Right cardiac atrium (tissue), 5 donors: Measurements from ENCODE around the gene ATP5PB. TPM values are rescaled to one million over a fixed set of nuclear protein-coding genes. Genes with fewer than 3 reads are reported as not detected.

ENCODE experiments used
- ATAC-seq, 2 donors: fragments of 200-7000 bp; cut with Tn5 transposase; one replicate each; pipeline versions ENCODE4 v1.8.0 to v1.9.1; 2020; ENCODE audit warnings: moderate library complexity in 2 of 2, mild to moderate bottlenecking in 1 of 2
- DNase-seq, 3 donors: peaks; one replicate each; pipeline ENCODE4 v3.0.0-alpha.2; 2020
- H3K27ac ChIP-seq: one replicate; pipeline ENCODE4 v1.5.1; 2013; ENCODE audit warnings: mild to moderate bottlenecking, low read length, control low read depth, moderate library complexity
- H3K27me3 ChIP-seq: one replicate; pipeline ENCODE4 v1.6.1; 2013; ENCODE audit not compliant: control insufficient read depth, insufficient read depth
- H3K4me1 ChIP-seq: one replicate; pipeline ENCODE4 v1.6.1; 2013; ENCODE audit warnings: low read length; ENCODE audit not compliant: control insufficient read depth, insufficient read depth
- H3K4me3 ChIP-seq: one replicate; pipeline ENCODE4 v1.5.1; 2013; ENCODE audit warnings: low read length, control low read depth
- H3K9me3 ChIP-seq: one replicate; pipeline ENCODE4 v1.6.1; 2013; ENCODE audit warnings: low read length; ENCODE audit not compliant: control insufficient read depth
- WGBS: extraction: QIAGEN DNeasy Blood & Tissue Kit; methylation state at CpG from one replicate; pipeline ENCODE4 v1.1.7; 2013; 5-methylcytosine and 5-hydroxymethylcytosine counted together
- intact Hi-C, 4 donors: fragments of 100-400 bp; cut with DNase I; formaldehyde crosslinking; loops; one replicate each; pipeline versions ENCODE4 v1.11.0 to v1.14.0; 2022 to 2023
- polyA plus RNA-seq: library from polyadenylated mRNA; stranded (reverse); fragments of 200-250 nt; gene quantifications from one replicate; pipeline ENCODE4 v1.2.3, GENCODE V29; 2013
- total RNA-seq, 4 donors: library from RNA; stranded (reverse); fragmentation: NEBNext Ultra II Directional; extraction: Animal tissue kit (Norgen Biotek cat#: 25700); gene quantifications; one replicate each; pipeline ENCODE4 v1.2.1, GENCODE V29; 2021
- donor health status: healthy with polysubstance abuse.
- donor health status: DM: no; HTN: yes; CAD: no.
- donor health status: DM: no; HTN: no; CAD: no.
- donor health status: DM: no; HTN: yes; CAD: no; lungs with severe emphysema.
- donor health status: DM: yes; HTN: yes; CAD: no.

The ATP5PB gene
- total and polyA plus RNA-seq, 5 donors: 433 to 918 (median 494) TPM

DNA sequence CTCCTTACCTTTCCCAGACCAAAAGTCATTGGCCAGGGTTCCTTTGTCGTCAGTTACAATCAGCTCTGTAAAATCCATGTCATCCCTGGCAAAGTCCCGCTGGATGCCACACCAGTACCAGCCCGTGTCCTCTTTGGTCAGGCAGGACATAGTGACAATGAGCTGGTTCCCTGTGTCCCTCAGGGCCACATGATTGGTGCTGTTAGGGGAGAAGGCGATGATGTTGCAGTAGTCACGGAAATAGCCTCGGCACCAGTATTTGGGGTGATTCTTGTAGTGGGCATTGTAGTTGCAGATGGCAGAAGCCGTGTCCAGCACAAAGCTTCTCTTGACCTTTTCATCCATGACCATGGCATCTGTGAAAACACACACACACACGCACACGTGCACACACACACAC, 39.4 kb downstream of the ATP5PB start:
- no peak overlapping the region for H3K4me3 ChIP-seq
- no peak for ATAC-seq

GRCh38 chr1:111489604-111490003, 40.3 kb downstream of the ATP5PB start:
- no peak overlapping the region for H3K4me3 ChIP-seq
- H3K27ac ChIP-seq: peak overlapping the region; percentile 34
- no peaks in the 10 kb centered on the region for H3K9me3 ChIP-seq
- intact Hi-C loops: loop anchor here (5.0 to 10.0 kb wide), 3 partner anchors 265 to 278 kb away; partner anchors contain the start of gene DDX20 (in 1 of the 4)
- H3K27me3 ChIP-seq: no peaks in the 10 kb centered on the region
- H3K4me1 ChIP-seq: no peaks in the 10 kb centered on the region
- 74% methylated on average over 4 of the region's 4 CpGs for WGBS
- DNase-seq: peak in 1 of 3 donors; percentile 37
- ATAC-seq: peak; percentile 82

More for the DNA sequence above, 39.4 kb downstream of the ATP5PB start:
- DNase-seq: no peak
- 94% methylated on average over 9 of the region's 9 CpGs for WGBS
- Histone ChIP-seq H3K9me3 (no peaks in the 10 kb centered on the region), H3K4me1 (no peaks in the 10 kb centered on the region), H3K27me3 (no peaks in the 10 kb centered on the region), H3K27ac (no peak overlapping the region)
- intact Hi-C loops: loop anchor here (5.0 to 10.0 kb wide), 3 partner anchors 266 to 279 kb away; partner anchors contain the start of gene DDX20 (in 1 of the 4)

- H3K27me3 ChIP-seq: no peaks in the 10 kb centered on the region
- intact Hi-C loops: no loop called here
- H3K27ac ChIP-seq: peak overlapping the region; percentile 12
- ATAC-seq (no peak), DNase-seq (no peak)
- H3K4me1 ChIP-seq: no peaks in the 10 kb centered on the region
- no peaks in the 10 kb centered on the region for H3K9me3 ChIP-seq
- H3K4me3 ChIP-seq: no peak overlapping the region
- WGBS: 86% methylated on average over 4 of the region's 4 CpGs
Measured at GRCh38 chr1:111490220-111490619, 41.0 kb downstream of the ATP5PB start.

GRCh38 chr1:111491070-111491469, 41.8 kb downstream of the ATP5PB start:
- no peaks in the 10 kb centered on the region for H3K9me3 ChIP-seq
- ATAC-seq (no peak), DNase-seq (no peak)
- intact Hi-C loops: no loop called here
- H3K4me1 ChIP-seq: no peaks in the 10 kb centered on the region
- no peaks in the 10 kb centered on the region for H3K27me3 ChIP-seq
- H3K4me3 ChIP-seq: no peak overlapping the region
- WGBS: 84% methylated on average over 7 of the region's 7 CpGs
- H3K27ac ChIP-seq: peak overlapping the region; percentile 4

GRCh38 chr1:111496398-111496797, 47.1 kb downstream of the ATP5PB start:
- intact Hi-C loops: no loop called here
- Histone ChIP-seq H3K4me3 (no peak overlapping the region), H3K27me3 (no peaks in the 10 kb centered on the region), H3K4me1 (no peaks in the 10 kb centered on the region), H3K27ac (no peak overlapping the region), H3K9me3 (no peaks in the 10 kb centered on the region)
- WGBS: 83% methylated on average over 4 of the region's 4 CpGs
- ATAC-seq (no peak), DNase-seq (no peak)

- DNase-seq: no peak
- Histone ChIP-seq H3K27ac (no peak overlapping the region), H3K4me1 (no peaks in the 10 kb centered on the region), H3K27me3 (no peaks in the 10 kb centered on the region), H3K4me3 (no peak overlapping the region), H3K9me3 (no peaks in the 10 kb centered on the region)
- 69% methylated on average over 5 of the region's 5 CpGs for WGBS
- intact Hi-C loops: no loop called here
- no peak for ATAC-seq
Measured at GRCh38 chr1:111497592-111497991, 48.3 kb downstream of the ATP5PB start.

- 88% methylated on average over 5 of the region's 5 CpGs for WGBS
- Histone ChIP-seq H3K27ac (no peak overlapping the region), H3K9me3 (no peaks in the 10 kb centered on the region), H3K4me1 (no peaks in the 10 kb centered on the region), H3K4me3 (no peak overlapping the region), H3K27me3 (no peaks in the 10 kb centered on the region)
- DNase-seq (no peak), ATAC-seq (no peak)
- intact Hi-C loops: no loop called here
Measured at GRCh38 chr1:111499026-111499785, 49.9 kb downstream of the ATP5PB start.

DNA sequence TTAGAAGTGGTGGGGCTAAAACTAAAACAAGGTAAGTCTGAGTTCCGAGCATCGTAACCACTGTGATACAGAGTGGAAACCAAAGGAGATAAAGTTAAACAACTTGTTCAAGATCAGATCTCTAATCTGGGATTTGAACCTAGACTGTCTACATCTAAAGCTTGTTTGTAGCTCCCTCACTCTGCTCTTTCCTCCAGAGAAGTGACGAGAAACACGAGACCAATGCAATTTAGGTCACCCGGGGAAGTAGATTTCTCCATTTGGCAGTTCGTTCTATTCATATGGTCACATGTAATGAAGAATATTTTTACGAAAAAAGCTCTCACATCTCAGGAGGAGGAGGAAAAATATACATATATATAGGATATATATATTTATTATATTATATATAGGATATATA, 52.4 kb downstream of the ATP5PB start:
- no peak for DNase-seq
- Histone ChIP-seq H3K9me3 (no peaks in the 10 kb centered on the region), H3K4me3 (no peak overlapping the region), H3K27ac (no peak overlapping the region), H3K4me1 (no peaks in the 10 kb centered on the region), H3K27me3 (no peaks in the 10 kb centered on the region)
- 74% methylated on average over 7 of the region's 7 CpGs for WGBS
- no peak for ATAC-seq
- intact Hi-C loops: no loop called here

- Histone ChIP-seq H3K9me3 (no peaks in the 10 kb centered on the region), H3K4me1 (no peaks in the 10 kb centered on the region), H3K4me3 (no peak within 1 kb of the TSS), H3K27me3 (no peaks in the 10 kb centered on the region), H3K27ac (peak within 1 kb of the TSS; percentile 25)
- intact Hi-C loops: no loop called here
- no peak for DNase-seq
- no peak for ATAC-seq
- WGBS: 49% methylated on average over 4 of the region's 4 CpGs
Measured at GRCh38 chr1:111503585-111504060, 54.4 kb downstream of the ATP5PB start, which contains the start of the genes ADORA3 and TMIGD3. TSS of gene ADORA3 (minus strand) at chr1:111503633. CDS start at chr1:111503354, 279 bp downstream. TSS of gene TMIGD3 (minus strand) at chr1:111503633. CDS start at chr1:111503354, 279 bp downstream.

- no peaks in the 10 kb centered on the region for H3K27me3 ChIP-seq
- intact Hi-C loops: no loop called here
- no peaks in the 10 kb centered on the region for H3K9me3 ChIP-seq
- peak in 1 of 3 donors; percentile 68 for DNase-seq
- peak overlapping the region; percentile 3 for H3K27ac ChIP-seq
- H3K4me3 ChIP-seq: no peak overlapping the region
- WGBS: 64% methylated on average over 6 of the region's 6 CpGs
- peaks cover 2% of the 10 kb centered on the region for H3K4me1 ChIP-seq
- ATAC-seq: no peak
Measured at GRCh38 chr1:111504097-111504496, 54.8 kb downstream of the ATP5PB start.

DNA sequence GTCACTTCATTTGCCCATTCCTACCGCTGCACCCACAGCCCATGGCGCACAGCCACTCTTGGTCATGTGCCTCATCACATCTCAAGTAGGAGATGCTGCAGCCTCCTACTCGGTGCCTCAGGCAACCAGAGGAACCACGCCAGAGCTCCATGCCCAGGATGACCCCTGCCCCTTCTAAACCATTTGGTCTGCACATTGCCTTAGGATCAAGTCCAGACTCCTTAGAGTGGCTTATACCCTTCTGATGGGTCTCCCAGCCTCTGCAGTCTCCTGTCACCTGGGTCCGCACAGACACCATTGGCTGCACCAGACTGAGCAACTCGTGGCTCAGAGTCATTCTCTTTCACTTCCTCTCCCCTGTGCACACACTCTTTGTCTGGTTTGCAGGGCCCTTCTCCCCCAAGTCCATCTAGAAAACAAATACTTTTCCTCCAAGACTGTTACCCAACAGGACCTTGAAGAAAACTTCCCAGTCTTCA, 56.4 kb downstream of the ATP5PB start:
- Histone ChIP-seq H3K27me3 (no peaks in the 10 kb centered on the region), H3K4me3 (no peak overlapping the region), H3K27ac (peak overlapping the region; percentile 15), H3K9me3 (no peaks in the 10 kb centered on the region), H3K4me1 (peaks cover 10% of the 10 kb centered on the region)
- no peak for ATAC-seq
- intact Hi-C loops: loop anchor here in 2 of 4 donors (5.0 kb wide), 1 partner anchor 152 kb away; no protein-coding TSS in a partner anchor
- DNase-seq: no peak
- 82% methylated on average over 6 of the region's 6 CpGs for WGBS
